ENCODE measurements around the gene C2orf72.
"Not testable (repeated sequence)": the region's sequence is repeated elsewhere in the genome, so short reads cannot be mapped to it uniquely, and the experiment has no call there.

C2orf72 gene

GRCh38 chr2:231037202-231037730, at the start of gene C2orf72:
Gene C2orf72, plus strand, starts transcription at chr2:231037523. Its CDS starts 43 bp downstream, at chr2:231037566.
- DNase-seq = peak; percentile 23

- DNase-seq = no peak
Observed at GRCh38 chr2:230989731-230990130, 47.6 kb upstream of the C2orf72 start.

GRCh38 chr2:230990131-230990898, 47.0 kb upstream of the C2orf72 start:
- DNase-seq = no peak

GRCh38 chr2:230990899-230991150, 46.5 kb upstream of the C2orf72 start:
- DNase-seq = no peak

GRCh38 chr2:230991598-230991997, 45.7 kb upstream of the C2orf72 start:
- DNase-seq = no peak

GRCh38 chr2:230995821-230996220, 41.5 kb upstream of the C2orf72 start, which contains the start of gene SPATA3:
Gene SPATA3, plus strand, starts transcription at chr2:230996121. Its CDS starts 113 bp downstream, at chr2:230996234.
- no peak for DNase-seq

- DNase-seq = no peak
Observed at GRCh38 chr2:230996661-230997060, 40.7 kb upstream of the C2orf72 start.

- no peak for DNase-seq
Observed at GRCh38 chr2:230998882-230999281, 38.4 kb upstream of the C2orf72 start.

- no peak for DNase-seq
Observed at GRCh38 chr2:230999477-230999876, 37.8 kb upstream of the C2orf72 start.

- no peak for DNase-seq
Observed at GRCh38 chr2:231000211-231000904, 37.0 kb upstream of the C2orf72 start.

GRCh38 chr2:231001036-231001435, 36.3 kb upstream of the C2orf72 start:
- DNase-seq = no peak

- DNase-seq = no peak
Observed at GRCh38 chr2:231001921-231002320, 35.4 kb upstream of the C2orf72 start.

GRCh38 chr2:231002641-231003040, 34.7 kb upstream of the C2orf72 start:
- no peak for DNase-seq

GRCh38 chr2:231003186-231003585, 34.1 kb upstream of the C2orf72 start:
- DNase-seq = no peak

GRCh38 chr2:231004930-231005329, 32.4 kb upstream of the C2orf72 start:
- DNase-seq = not testable (repeated sequence)

GRCh38 chr2:231007286-231008098, 29.8 kb upstream of the C2orf72 start:
- DNase-seq = no peak

GRCh38 chr2:231008131-231008530, 29.2 kb upstream of the C2orf72 start:
- DNase-seq = no peak

- no peak for DNase-seq
Observed at GRCh38 chr2:231009236-231009919, 27.9 kb upstream of the C2orf72 start.

GRCh38 chr2:231010201-231010730, 27.1 kb upstream of the C2orf72 start:
- DNase-seq = no peak

- no peak for DNase-seq
Observed at GRCh38 chr2:231011526-231011925, 25.8 kb upstream of the C2orf72 start.

- no peak for DNase-seq
Observed at GRCh38 chr2:231012463-231012862, 24.9 kb upstream of the C2orf72 start.

GRCh38 chr2:231013820-231014219, 23.5 kb upstream of the C2orf72 start:
- no peak for DNase-seq

GRCh38 chr2:231015478-231015877, 21.8 kb upstream of the C2orf72 start:
- no peak for DNase-seq
